Brain microvascular endothelial cell (primary cell): Measurements from ENCODE around the gene ZFR2.

Experiments
- DNase-seq: peaks from one replicate; pipeline ENCODE4 v3.0.0-alpha.2; 2020
- H3K27ac ChIP-seq: fragments of 250-450 bp; sonication (Bioruptor Pico); 2 replicates; pipeline ENCODE4 v1.5.1; 2020; ENCODE audit warnings: mild to moderate bottlenecking, moderate library complexity
- H3K27me3 ChIP-seq: fragments of 250-450 bp; sonication (Bioruptor Pico); replicated peaks from 2 replicates; pipeline ENCODE4 v1.5.1; 2020; ENCODE audit warnings: mild to moderate bottlenecking
- H3K36me3 ChIP-seq: fragments of 250-450 bp; sonication (Bioruptor Pico); replicated peaks from 2 replicates; pipeline ENCODE4 v1.5.1; 2020; ENCODE audit warnings: mild to moderate bottlenecking
- H3K4me3 ChIP-seq: 2 replicates; pipeline ENCODE4 v1.5.1; 2011; ENCODE audit warnings: low read depth, mild to moderate bottlenecking, control low read depth, low read length, moderate library complexity
- in situ Hi-C: cut with HindIII; loops from 2 replicates; pipeline ENCODE4 v1.10.0; 2017; ENCODE audit warnings: low sequenced_read_pairs, low pct_ligation_motif_present
- TF ChIP-seq, protein P1 (sequence below): IDR thresholded peaks from 2 replicates; pipeline ENCODE4 v1.5.1; 2011; ENCODE audit warnings: low read depth, mild to moderate bottlenecking, moderate library complexity, low read length, control low read depth, inconsistent platforms; ENCODE audit errors: missing control alignments

Gene ZFR2

GRCh38 chr19:3793799-3794198, 75.0 kb downstream of the ZFR2 start:
- Histone ChIP-seq H3K4me3 (no peak overlapping the region), H3K36me3 (no peaks in the 10 kb centered on the region), H3K27ac (no peak overlapping the region), H3K27me3 (no peaks in the 10 kb centered on the region)
- in situ Hi-C loops: no loop called here
- TF ChIP-seq, protein P1, sequence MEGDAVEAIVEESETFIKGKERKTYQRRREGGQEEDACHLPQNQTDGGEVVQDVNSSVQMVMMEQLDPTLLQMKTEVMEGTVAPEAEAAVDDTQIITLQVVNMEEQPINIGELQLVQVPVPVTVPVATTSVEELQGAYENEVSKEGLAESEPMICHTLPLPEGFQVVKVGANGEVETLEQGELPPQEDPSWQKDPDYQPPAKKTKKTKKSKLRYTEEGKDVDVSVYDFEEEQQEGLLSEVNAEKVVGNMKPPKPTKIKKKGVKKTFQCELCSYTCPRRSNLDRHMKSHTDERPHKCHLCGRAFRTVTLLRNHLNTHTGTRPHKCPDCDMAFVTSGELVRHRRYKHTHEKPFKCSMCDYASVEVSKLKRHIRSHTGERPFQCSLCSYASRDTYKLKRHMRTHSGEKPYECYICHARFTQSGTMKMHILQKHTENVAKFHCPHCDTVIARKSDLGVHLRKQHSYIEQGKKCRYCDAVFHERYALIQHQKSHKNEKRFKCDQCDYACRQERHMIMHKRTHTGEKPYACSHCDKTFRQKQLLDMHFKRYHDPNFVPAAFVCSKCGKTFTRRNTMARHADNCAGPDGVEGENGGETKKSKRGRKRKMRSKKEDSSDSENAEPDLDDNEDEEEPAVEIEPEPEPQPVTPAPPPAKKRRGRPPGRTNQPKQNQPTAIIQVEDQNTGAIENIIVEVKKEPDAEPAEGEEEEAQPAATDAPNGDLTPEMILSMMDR: no peak
- DNase-seq: no peak

- no peak overlapping the region for H3K4me3 ChIP-seq
- H3K27ac ChIP-seq: no peak overlapping the region
- TF ChIP-seq, protein P1: no peak
- DNase-seq: no peak
- in situ Hi-C loops: no loop called here
- H3K36me3 ChIP-seq: no peaks in the 10 kb centered on the region
- H3K27me3 ChIP-seq: no peaks in the 10 kb centered on the region
Measured at GRCh38 chr19:3792114-3792513, 76.7 kb downstream of the ZFR2 start.

DNA sequence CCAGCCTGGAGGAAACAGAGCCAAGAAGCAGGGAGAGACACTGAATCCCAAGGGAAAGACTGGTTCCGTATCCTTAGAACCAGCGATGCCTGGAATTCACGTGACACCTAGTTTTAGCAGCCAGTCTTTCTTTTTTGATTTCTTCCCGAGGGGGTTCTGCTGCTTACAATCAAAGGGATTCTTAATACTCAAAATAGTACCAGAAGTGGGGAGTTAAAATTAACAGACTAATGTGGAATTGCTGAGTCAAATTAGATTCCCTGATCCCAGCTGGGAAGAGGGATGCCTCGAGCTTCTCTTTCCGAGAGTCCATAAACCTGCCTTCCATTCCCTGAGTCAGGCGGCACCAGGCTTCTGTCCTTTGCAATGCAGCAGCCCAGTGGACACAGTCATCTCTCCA, 77.9 kb downstream of the ZFR2 start:
- H3K36me3 ChIP-seq: no peaks in the 10 kb centered on the region
- TF ChIP-seq, protein P1: no peak
- no peak overlapping the region for H3K4me3 ChIP-seq
- peaks cover 2% of the 10 kb centered on the region for H3K27me3 ChIP-seq
- in situ Hi-C loops: no loop called here
- no peak overlapping the region for H3K27ac ChIP-seq
- no peak for DNase-seq

DNA sequence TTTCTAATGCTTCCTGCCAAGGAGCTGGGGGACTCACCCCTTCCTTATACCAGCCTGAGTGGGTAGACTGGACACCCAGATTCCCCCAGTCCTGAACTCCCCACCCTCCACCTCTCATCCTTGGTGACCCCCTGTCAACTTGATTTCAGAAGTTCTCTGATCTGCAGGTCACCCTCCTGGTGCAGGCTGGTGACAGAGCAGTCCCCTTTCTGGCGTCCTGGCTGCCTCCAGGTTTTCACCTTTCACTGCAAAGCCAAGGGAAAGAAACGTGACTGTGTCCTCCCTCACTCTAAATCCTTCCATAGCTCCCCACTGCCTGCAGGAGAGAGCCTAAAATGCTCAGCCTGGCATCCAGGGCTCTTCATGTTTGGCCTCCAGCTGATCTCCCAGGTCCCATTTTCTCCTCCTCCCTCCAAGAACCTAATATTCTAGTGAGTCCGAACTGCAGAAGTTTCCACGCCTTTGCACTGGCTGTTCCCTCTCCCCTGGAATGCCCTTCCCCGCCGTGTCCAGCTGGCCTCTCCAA, 78.6 kb downstream of the ZFR2 start:
- no peak overlapping the region for H3K4me3 ChIP-seq
- H3K36me3 ChIP-seq: no peaks in the 10 kb centered on the region
- peaks cover 8% of the 10 kb centered on the region for H3K27me3 ChIP-seq
- in situ Hi-C loops: no loop called here
- TF ChIP-seq, protein P1: no peak
- H3K27ac ChIP-seq: no peak overlapping the region
- no peak for DNase-seq

GRCh38 chr19:3788996-3789778, 79.7 kb downstream of the ZFR2 start:
- no peaks in the 10 kb centered on the region for H3K36me3 ChIP-seq
- in situ Hi-C loops: no loop called here
- TF ChIP-seq, protein P1: no peak
- H3K27me3 ChIP-seq: peaks cover 15% of the 10 kb centered on the region
- no peak overlapping the region for H3K27ac ChIP-seq
- no peak overlapping the region for H3K4me3 ChIP-seq
- DNase-seq: no peak
